GM21576 (cell line): ENCODE measurements around the gene THAP8.

ENCODE experiments used
- ATAC-seq: cut with Tn5 transposase; IDR thresholded peaks from one replicate; pipeline ENCODE4 v1.9.1; 2021; ENCODE audit warnings: mild to moderate bottlenecking, moderate library complexity; ENCODE audit not compliant: unreplicated experiment

Gene THAP8

DNA sequence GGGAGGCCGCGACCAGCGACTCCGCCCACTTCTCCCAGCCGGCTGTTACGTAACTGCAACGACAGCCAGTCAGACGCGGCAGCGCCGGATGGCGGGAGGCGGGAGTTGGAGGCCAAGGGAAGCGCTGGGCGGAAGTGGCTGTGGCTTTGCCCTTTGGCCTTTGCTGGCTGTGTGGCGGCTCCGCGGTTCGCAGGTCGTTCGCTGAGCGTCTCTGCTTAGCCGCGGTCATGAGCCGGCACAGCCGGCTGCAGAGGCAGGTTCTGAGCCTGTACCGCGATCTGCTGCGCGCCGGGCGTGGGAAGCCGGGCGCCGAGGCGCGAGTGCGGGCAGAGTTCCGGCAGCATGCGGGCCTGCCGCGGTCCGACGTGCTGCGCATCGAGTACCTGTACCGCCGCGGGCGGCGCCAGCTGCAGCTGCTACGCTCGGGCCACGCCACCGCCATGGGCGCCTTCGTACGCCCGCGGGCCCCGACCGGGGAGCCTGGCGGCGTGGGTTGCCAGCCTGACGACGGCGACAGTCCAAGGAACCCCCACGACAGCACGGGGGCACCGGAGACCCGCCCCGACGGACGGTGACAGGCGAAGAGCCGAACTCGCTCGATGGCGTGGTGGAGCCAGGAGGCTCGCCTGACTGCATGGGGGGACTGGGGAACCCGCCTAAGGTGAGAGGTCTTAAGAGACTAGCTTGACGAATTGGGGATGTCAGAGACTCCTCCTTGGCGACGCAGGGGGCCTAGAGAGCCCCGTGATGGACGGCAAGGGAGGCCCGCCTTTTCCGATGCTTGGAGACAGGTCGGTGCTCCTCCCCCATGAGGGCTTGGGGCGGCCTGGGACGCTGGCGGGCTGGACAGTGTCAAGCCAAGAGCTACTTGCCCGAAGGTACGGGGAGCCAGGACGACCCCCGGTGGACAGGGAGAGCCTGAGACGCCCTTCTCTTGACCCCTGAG is 58.8 kb downstream of the THAP8 start, which contains the start of gene SDHAF1:
Gene SDHAF1, plus strand, starts transcription at position 141 of the 946 bp plus-strand sequence. Its CDS starts 87 bp downstream, at position 228.
- ATAC-seq: peak; percentile 77

GRCh38 chr19:35993923-35994598 is 60.0 kb downstream of the THAP8 start:
- no peak for ATAC-seq

DNA sequence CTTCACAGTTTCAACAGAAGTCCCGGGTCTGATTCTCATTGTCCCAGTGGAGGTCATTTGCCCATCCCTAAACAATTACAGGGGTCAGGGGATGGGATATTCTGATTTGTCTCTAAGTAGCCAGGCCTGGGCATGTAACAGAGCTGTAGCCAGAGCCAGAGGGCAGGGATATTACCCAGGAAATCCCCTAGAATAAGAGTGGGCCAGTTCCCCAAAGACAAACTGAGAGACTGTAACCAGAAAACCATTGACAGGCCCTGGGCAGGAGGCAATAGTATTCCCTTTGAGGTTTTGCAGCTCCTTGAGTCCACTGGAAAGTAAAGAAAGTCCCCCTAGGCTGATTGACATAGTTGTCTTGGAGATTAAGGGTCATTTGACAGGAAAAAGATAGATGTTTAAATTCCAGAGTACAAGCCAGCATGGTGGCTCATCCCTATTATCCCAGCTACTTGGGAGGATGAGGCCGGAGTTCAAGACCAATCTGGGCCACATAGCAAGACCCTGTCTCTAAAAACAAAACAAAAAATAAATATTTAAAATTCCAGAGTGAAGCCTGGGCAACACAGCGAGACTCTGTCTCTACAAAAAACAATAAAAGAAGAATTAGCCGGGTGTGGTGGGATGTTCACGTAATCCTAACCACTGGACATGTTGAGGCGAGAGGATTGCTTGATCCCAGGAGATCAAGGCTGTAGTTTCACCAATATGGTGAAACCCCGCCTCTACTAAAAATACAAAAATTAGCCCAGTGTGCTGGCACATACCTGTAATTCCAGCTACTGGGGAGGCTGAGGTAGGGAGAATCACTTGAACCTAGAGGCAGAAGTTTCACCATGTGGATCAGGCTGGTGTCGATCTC is 60.9 kb downstream of the THAP8 start:
- no peak for ATAC-seq

GRCh38 chr19:35991731-35992450 is 62.2 kb downstream of the THAP8 start:
- no peak for ATAC-seq

DNA sequence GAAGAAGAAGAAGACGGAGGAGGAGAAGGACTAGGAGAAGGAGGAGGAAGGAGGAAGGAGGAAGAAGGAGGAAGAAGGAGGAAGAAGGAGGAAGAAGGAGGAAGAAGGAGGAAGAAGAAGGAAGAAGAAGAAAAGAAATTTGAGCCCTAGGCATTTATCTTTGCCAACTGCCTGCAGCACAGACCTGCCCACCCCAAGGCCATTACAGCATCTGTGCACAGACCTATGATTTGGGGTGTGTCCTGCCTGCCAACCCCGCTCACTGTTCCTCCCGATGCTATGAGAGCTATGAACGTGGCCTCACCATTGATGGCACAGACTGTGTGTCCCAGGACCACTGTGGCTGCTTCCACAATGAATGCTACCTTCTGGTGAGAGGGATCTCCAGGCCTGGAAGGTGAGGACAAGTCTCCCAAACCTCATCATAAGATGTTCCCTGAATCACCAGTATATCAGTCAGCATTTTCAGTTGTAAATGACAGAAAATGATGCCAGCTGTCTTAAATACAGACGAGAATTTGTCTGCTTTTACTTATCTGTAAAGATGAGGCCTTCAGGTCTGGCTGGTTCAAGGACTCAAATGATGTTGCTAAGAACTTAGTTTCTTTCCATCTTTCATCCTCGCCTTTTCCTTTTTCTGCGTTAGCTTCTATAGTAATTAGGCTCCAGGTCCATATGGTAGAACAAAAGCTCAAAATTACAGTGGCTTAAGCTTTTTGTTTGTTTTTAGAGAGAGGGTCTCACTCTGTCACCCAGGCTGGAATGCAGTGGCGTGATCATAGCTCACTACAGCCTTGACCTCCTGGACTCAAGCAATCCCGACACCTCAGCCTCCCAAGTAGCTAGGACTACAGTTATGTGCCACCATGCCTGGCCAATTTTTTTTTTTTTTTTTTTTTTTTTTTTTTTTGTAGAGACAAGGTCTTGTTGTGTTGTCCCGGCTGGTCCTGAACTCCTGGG is 63.0 kb downstream of the THAP8 start:
- no peak for ATAC-seq

DNA sequence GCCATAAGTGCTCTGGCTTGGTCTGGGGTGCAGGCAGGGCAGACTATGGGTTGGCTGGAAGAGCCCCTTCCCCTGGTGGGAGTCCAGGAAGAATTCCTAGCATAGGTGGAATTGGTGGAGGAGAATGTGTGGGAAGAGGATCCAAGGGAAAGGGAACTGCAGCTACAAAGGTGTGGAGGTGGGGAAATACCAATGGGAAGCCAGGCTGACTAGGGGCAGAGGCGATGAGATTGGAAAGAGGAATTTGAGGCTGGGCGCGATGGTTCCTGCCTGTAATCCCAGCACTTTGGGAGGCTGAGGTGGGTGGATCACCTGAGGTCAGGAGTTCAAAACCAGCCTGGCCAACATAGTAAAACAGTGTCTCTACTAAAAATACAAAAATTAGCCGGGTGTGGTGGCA is 63.9 kb downstream of the THAP8 start:
- ATAC-seq: no peak

DNA sequence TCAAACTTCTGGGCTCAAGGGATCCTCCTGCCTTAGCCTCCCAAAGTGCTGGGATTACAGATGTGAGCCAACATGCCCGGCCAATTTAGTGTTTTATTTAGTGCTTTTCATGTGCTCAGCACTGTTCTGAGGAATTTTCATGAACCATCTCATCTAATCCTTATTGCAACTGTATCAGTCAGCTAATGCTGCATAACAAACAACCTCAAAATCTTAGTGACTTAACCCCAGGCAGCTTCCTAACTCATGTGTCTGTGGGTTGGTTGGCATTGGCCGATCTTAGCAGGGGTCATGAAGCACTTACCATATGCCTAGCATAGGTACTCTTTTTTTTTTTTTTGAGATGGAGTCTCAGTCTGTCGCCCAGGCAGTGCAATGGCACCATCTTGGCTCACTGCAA is 65.3 kb downstream of the THAP8 start:
- no peak for ATAC-seq

- no peak for ATAC-seq
Measured at GRCh38 chr19:35987571-35987896, 66.6 kb downstream of the THAP8 start.

DNA sequence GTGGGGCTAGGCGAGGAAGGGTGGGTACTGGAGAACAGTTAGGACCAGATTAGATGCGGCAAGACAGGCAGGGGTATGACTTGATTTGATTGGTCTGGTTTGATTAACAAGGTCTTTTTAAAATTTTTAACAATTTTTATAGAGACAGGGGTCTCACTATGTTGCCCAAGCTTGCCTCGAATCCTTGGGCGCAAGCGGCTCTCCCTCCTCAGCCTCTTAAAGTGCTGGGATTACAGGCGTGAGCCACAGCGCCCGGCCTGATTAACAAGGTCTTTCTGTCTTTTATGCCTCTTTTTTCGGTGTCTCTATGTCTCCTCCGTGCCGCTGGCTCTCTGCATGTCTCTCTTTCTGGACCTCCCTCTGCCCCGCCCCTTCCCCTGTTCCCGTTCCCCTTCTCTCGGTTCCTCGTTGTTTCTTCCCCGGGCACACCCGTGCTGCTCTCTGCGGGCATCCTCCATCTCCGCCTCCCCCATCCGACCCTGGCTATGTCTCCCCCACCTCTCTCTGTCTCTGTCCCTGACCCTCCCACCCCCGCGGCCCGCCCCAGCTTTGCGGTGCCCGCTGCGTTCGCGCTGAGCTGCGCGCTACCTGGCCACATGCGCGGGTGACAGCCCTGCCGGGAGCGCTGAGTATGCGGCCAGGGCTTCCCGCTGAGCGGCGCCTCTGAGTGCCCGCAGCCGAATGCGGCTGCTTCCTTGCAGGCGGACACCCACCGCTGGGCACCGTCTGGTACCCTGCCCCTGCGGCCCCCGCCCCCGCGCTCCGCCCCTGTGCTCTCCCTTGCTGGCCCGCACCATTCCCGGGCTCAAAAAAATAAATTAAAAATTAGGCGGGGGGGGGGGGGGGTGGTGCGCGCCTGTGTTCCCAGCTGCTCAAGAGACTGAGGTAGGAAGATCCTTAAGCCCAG is 67.2 kb downstream of the THAP8 start:
- ATAC-seq: no peak

- ATAC-seq: no peak
Measured at GRCh38 chr19:35986111-35986510, 68.0 kb downstream of the THAP8 start.
